Stomach (tissue), 4 donors: ENCODE measurements around the gene ADAMTS16.

ENCODE experiments used
- POLR2A ChIP-seq, 4 donors: fragments of 450-650 bp; IDR thresholded peaks; one replicate each; pipeline ENCODE4 v1.6.1; 2016; ENCODE audit warnings: antibody characterized with exemption in 4 of 4, control low read depth in 2 of 4, mild to moderate bottlenecking in 1 of 4, moderate library complexity in 1 of 4
- TF ChIP-seq, protein P1 (sequence below), 7 experiments: fragments of 450-650 bp in 4 of 7; fragments of 200-600 bp in 3 of 7; sonication (generic) in 3 of 7; IDR thresholded peaks; one replicate each; pipeline ENCODE4 v1.5.1; 2016 to 2019; ENCODE audit warnings: antibody characterized with exemption in 7 of 7, control low read depth in 2 of 7, mild to moderate bottlenecking in 1 of 7

DNA sequence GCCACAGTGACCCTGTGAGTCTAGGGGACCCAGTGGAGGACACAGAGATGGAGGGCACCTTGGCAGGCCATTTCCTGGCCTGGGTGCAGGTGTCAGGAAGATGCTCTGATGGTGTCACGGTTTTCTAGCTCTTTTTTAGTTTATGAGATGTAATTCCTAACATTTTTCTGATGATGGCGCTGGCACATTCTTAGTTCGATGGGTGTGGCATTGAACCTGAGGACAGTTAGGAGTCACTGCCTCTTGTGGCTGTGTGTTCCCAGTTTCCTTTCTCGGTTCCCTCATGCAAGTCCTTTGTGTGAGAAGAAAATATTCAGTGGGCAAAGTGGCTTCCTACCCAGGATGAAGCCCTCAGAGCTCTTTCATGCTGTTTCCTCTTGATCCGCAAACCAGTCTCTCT lies 152.9 kb downstream of the ADAMTS16 start:
- no peak for TF ChIP-seq POLR2A (IDR thresholded peaks at IDR 0.05)
- TF ChIP-seq, protein P1, sequence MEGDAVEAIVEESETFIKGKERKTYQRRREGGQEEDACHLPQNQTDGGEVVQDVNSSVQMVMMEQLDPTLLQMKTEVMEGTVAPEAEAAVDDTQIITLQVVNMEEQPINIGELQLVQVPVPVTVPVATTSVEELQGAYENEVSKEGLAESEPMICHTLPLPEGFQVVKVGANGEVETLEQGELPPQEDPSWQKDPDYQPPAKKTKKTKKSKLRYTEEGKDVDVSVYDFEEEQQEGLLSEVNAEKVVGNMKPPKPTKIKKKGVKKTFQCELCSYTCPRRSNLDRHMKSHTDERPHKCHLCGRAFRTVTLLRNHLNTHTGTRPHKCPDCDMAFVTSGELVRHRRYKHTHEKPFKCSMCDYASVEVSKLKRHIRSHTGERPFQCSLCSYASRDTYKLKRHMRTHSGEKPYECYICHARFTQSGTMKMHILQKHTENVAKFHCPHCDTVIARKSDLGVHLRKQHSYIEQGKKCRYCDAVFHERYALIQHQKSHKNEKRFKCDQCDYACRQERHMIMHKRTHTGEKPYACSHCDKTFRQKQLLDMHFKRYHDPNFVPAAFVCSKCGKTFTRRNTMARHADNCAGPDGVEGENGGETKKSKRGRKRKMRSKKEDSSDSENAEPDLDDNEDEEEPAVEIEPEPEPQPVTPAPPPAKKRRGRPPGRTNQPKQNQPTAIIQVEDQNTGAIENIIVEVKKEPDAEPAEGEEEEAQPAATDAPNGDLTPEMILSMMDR (IDR thresholded peaks at IDR 0.05): no peak
